HL-60 (cell line): Measurements from ENCODE around the gene CYTH1.
"Not testable (repeated sequence)": the region's sequence is repeated elsewhere in the genome, so short reads cannot be mapped to it uniquely, and the experiment has no call there.

Experiments used
- DNase-seq, 2 experiments: peaks; one replicate each; pipeline ENCODE4 v3.0.0-alpha.2; 2010 to 2020; ENCODE audit warnings: low read depth in 1 of 2, low spot score in 1 of 2
- H3K27ac ChIP-seq: fragments of 250-450 bp; sonication (Bioruptor Pico); replicated peaks from 2 replicates; pipeline ENCODE4 v1.5.1; 2020; ENCODE audit warnings: mild to moderate bottlenecking, moderate library complexity
- H3K27me3 ChIP-seq: fragments of 250-450 bp; sonication (Bioruptor Pico); 2 replicates; pipeline ENCODE4 v1.5.1; 2021; ENCODE audit warnings: mild to moderate bottlenecking, moderate library complexity; ENCODE audit not compliant: insufficient read depth, poor library complexity, severe bottlenecking
- H3K4me3 ChIP-seq: replicated peaks from 2 replicates; pipeline ENCODE4 v1.5.1; 2011; ENCODE audit warnings: mild to moderate bottlenecking, control low read depth, low read length; ENCODE audit not compliant: insufficient read depth
- CTCF ChIP-seq: IDR thresholded peaks from one replicate; pipeline ENCODE4 v1.5.1; 2011; ENCODE audit warnings: low read length, control low read depth, inconsistent platforms; ENCODE audit not compliant: insufficient read depth
- GABPA ChIP-seq: IDR thresholded peaks from 2 replicates; pipeline ENCODE4 v1.6.1; 2012; ENCODE audit warnings: low read depth
- POLR2AphosphoS5 ChIP-seq: IDR thresholded peaks from 2 replicates; pipeline ENCODE4 v1.6.1; 2012; ENCODE audit warnings: low read depth
- REST ChIP-seq: IDR thresholded peaks from 2 replicates; pipeline ENCODE4 v1.6.1; 2012; ENCODE audit warnings: low read depth; ENCODE audit not compliant: insufficient replicate concordance
- SPI1 ChIP-seq: IDR thresholded peaks from 2 replicates; pipeline ENCODE4 v1.6.1; 2012; ENCODE audit warnings: low read depth, mild to moderate bottlenecking, borderline replicate concordance

CYTH1 gene

GRCh38 chr17:78779850-78780249, 2.2 kb downstream of the CYTH1 start:
- TF ChIP-seq SPI1 (no peak), POLR2AphosphoS5 (no peak), CTCF (no peak), REST (no peak)
- Histone ChIP-seq H3K27me3 (no peaks in the 10 kb centered on the region), H3K27ac (peak overlapping the region; percentile 28), H3K4me3 (no peak overlapping the region)
- DNase-seq: no peak

DNA sequence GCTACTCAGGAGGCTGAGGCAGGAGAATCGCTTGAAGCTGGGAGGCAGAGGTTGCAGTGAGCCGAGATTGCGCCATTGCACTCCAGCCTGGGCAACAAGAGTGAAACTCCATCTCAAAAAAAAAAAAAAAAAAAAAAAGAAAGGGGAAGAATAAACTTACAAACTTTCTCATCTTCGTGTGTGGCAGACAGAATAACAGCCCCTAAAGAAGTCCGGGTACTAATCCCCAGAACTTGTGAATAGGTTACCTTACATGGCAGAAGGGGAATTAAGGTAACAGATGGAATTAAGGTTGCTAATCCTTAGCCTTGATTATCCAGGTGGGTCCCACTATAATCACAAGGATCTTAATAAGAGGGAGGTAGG, 2.8 kb downstream of the CYTH1 start:
- H3K27me3 ChIP-seq, H3K4me3 ChIP-seq: not testable (repeated sequence)
- H3K27ac ChIP-seq: peak overlapping the region; percentile 34
- peak in 1 of 2 experiments; percentile 52 for DNase-seq

DNA sequence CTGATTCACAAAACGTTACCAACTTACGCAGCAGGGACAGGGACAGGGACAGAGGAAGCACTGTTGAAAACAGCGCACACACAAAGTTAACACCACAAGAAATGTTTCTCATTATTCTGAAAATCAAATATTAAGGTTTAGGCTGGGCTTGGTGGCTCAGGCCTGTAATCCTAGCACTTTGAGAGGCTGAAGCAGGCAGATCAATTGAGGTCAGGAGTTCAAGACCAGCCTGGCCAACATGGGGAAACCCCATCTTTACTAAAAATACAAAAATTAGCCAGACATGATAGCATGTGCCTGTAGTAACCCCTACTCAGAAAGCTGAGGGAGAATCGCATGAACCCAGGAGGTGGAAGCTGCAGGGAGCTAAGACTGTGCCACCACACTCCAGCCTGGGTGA, 4.2 kb downstream of the CYTH1 start:
- Histone ChIP-seq H3K27ac (no peak overlapping the region), H3K4me3 (no peak overlapping the region), H3K27me3 (no peaks in the 10 kb centered on the region)
- DNase-seq: no peak
- no peak for TF ChIP-seq POLR2AphosphoS5

GRCh38 chr17:78774956-78775571, 7.0 kb downstream of the CYTH1 start:
- no peaks in the 10 kb centered on the region for H3K27me3 ChIP-seq
- H3K4me3 ChIP-seq: no peak overlapping the region; the same call in 1 of the 2 replicates
- peak overlapping the region; percentile 64 for H3K27ac ChIP-seq
- DNase-seq: peak; percentile 18 to 39
- TF ChIP-seq POLR2AphosphoS5: 0 out of 2 replicates have a peak, but pooled peaks have one; percentile 21
- TF ChIP-seq REST: no peak

DNA sequence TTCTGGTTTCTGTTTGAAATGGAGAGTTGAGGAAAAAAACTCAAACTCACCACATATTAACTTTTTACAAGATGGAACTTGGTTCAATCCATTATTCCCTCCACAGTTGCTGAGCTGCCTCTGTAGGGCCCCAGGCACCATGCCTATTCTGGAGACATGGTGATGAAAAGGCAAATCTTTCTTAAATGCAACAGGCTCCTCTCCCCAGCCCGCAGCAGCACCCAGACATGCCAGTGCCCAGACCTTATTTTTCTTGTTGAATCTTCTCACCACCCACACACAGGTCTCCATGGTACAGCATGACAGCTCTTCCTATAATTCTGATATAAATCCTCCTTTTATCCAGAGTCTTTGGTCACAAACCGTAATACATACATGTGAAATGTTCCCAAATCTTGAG, 7.6 kb downstream of the CYTH1 start:
- Histone ChIP-seq H3K27me3 (no peaks in the 10 kb centered on the region), H3K27ac (peak overlapping the region; percentile 64), H3K4me3 (no peak overlapping the region)
- no peak for TF ChIP-seq REST
- no peak for TF ChIP-seq POLR2AphosphoS5
- no peak for TF ChIP-seq SPI1
- no peak for TF ChIP-seq CTCF
- no peak for TF ChIP-seq GABPA
- no peak for DNase-seq
